ENCODE data around the gene HNRNPH1.

Gene HNRNPH1

DNA sequence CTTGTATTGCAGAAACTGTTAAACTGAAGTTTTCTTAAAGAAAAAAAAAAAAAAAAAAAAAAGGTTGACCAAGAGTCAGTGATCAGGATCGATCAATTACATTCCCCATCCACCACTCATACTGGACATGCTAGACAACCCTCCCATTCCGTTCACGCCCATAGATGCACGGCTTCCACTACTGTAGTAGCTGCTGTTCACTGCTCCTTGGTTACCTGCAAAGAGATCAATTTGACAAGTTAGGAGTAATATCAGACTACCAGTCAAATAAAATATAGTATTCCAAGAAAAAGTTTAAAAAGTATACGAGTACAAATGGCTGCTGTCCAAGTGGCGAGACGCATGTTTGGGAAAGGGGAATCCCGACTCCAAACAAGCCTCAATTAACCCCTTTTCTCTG is 8.7 kb downstream of the HNRNPH1 start:
- TF ChIP-seq ZFP30 (CRISPR knock-in tag; IDR thresholded peaks at IDR 0.05) (no peak), PPARA (CRISPR knock-in tag; IDR thresholded peaks at IDR 0.05; ENCODE audit: borderline replicate concordance) (no peak), ZFP3 (CRISPR knock-in tag; IDR thresholded peaks at IDR 0.05) (no peak), ZC3H10 (CRISPR knock-in tag; IDR thresholded peaks at IDR 0.05) (no peak), SNAI2 (CRISPR knock-in tag; IDR thresholded peaks at IDR 0.05) (no peak), ARNTL (CRISPR knock-in tag; IDR thresholded peaks at IDR 0.05; ENCODE audit: borderline replicate concordance, low read depth) (no peak), TOX (CRISPR knock-in tag; IDR thresholded peaks at IDR 0.05; ENCODE audit: borderline replicate concordance) (no peak)
- no peak for ATAC-seq

DNA sequence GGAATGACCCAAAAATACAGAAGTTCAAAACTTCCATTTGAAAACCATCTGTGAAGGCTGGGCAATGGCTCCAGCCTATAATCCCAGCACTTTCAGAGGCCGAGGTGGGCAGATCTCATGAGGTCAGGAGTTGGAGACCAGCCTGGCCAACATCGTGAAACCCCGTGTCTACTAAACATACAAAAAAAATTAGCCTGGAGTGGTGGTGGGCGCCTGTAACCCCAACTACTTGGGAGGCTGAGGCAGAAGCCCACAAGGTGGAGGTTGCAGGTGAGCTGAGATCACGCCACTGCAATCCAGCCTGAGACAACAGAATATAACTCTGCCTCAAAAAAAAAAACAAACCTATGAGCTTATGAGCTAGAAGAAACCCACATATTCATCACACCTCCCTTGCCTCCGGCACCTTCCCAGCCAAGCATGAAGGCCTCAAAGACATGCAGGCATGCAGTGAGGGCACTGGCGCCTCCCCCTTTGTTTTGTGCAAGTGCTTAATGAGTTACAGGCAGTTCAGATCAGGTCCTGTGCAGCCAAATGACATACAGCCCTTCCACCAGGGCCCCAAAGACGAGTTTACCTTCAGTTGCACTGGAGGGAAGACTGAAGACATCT is 9.9 kb downstream of the HNRNPH1 start:
- ATAC-seq, result no peak
- TF ChIP-seq, protein P1, sequence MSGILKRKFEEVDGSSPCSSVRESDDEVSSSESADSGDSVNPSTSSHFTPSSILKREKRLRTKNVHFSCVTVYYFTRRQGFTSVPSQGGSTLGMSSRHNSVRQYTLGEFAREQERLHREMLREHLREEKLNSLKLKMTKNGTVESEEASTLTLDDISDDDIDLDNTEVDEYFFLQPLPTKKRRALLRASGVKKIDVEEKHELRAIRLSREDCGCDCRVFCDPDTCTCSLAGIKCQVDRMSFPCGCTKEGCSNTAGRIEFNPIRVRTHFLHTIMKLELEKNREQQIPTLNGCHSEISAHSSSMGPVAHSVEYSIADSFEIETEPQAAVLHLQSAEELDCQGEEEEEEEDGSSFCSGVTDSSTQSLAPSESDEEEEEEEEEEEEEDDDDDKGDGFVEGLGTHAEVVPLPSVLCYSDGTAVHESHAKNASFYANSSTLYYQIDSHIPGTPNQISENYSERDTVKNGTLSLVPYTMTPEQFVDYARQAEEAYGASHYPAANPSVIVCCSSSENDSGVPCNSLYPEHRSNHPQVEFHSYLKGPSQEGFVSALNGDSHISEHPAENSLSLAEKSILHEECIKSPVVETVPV (CRISPR knock-in tag; IDR thresholded peaks at IDR 0.05), result peak; percentile 79; the same call in 1 of the 2 replicates
- no peak for TF ChIP-seq ZFP3 (CRISPR knock-in tag; IDR thresholded peaks at IDR 0.05)

DNA sequence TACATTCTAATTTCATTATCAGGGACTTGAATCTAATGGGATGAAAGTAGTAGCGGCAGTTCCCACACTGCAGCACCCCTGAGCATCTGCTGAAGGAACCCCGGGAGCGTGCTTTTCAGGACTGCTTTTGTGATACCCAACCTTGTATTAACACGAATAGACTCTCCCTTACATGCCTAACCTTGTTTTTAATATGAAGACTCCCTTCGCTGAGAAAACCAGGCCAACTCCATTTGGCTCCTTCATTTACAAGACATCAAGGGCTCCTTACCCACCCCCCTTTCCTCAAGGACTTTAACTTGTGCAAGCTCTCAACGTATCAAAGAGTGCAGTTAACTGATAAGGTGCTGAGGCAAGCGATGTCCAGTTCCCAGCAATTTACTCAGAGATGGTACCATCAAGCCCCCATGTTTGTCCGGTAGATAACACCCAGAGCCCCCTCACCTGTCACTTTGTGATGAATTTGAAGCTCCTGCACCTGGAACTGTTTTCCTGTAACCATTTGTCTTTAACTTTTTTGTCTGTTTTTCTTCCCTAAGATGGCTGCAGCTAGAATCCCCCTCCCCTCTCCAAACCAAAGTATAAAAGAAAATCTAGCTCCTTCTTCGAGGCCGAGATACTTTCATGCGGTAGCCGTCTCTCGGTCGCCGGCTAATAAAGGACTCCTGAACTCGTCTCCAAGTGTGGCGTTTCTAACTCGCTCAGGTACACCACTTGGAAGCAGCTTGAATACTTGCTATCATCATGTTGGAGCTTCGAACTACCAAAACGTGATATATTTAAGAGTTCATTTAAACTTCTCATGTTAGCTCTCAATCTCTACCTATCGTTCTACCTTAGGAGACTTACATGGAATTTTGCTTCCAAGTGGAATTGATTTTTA is 10.7 kb downstream of the HNRNPH1 start:
- ATAC-seq, result no peak

DNA sequence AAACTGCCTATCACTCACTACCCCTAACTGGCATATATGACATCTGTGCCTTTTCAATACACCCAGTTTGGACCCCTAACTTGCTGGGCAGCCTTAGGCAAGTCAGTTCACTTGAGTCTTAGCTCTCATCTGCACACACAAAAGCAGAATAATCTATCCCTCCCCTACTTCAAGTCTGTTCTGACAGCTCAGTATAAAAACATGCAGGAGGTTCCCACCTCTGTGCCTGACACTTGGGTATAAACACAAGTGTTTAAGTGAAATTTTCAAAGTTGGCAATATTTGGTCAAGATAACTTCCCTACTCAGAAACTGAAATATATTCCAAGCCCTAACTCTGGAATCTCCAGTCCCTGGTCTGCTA is 12.6 kb downstream of the HNRNPH1 start:
- ATAC-seq, result no peak
- TF ChIP-seq GLIS3 (CRISPR knock-in tag; IDR thresholded peaks at IDR 0.05) (no peak), CSDC2 (CRISPR knock-in tag; IDR thresholded peaks at IDR 0.05) (no peak), RARB (CRISPR knock-in tag; IDR thresholded peaks at IDR 0.05) (no peak), ARNTL (CRISPR knock-in tag; IDR thresholded peaks at IDR 0.05; ENCODE audit: borderline replicate concordance, low read depth) (no peak), PPARA (CRISPR knock-in tag; IDR thresholded peaks at IDR 0.05; ENCODE audit: borderline replicate concordance) (no peak), TCF4 (CRISPR knock-in tag; IDR thresholded peaks at IDR 0.05; ENCODE audit: borderline replicate concordance) (no peak), ZC3H10 (CRISPR knock-in tag; IDR thresholded peaks at IDR 0.05) (0 out of 2 replicates have a peak, but pooled peaks have one; percentile 2)
- TF ChIP-seq, protein P1 (CRISPR knock-in tag; IDR thresholded peaks at IDR 0.05), result no peak
- TF ChIP-seq, protein P2, sequence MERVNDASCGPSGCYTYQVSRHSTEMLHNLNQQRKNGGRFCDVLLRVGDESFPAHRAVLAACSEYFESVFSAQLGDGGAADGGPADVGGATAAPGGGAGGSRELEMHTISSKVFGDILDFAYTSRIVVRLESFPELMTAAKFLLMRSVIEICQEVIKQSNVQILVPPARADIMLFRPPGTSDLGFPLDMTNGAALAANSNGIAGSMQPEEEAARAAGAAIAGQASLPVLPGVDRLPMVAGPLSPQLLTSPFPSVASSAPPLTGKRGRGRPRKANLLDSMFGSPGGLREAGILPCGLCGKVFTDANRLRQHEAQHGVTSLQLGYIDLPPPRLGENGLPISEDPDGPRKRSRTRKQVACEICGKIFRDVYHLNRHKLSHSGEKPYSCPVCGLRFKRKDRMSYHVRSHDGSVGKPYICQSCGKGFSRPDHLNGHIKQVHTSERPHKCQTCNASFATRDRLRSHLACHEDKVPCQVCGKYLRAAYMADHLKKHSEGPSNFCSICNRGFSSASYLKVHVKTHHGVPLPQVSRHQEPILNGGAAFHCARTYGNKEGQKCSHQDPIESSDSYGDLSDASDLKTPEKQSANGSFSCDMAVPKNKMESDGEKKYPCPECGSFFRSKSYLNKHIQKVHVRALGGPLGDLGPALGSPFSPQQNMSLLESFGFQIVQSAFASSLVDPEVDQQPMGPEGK (CRISPR knock-in tag; IDR thresholded peaks at IDR 0.05; ENCODE audit: borderline replicate concordance), result no peak

More for the DNA sequence above, 10.7 kb downstream of the HNRNPH1 start:
- TF ChIP-seq ZFP30 (CRISPR knock-in tag; IDR thresholded peaks at IDR 0.05) (no peak), ESRRG (CRISPR knock-in tag; IDR thresholded peaks at IDR 0.05) (no peak), GLIS3 (CRISPR knock-in tag; IDR thresholded peaks at IDR 0.05) (0 out of 2 replicates have a peak, but pooled peaks have one; percentile 16)
- TF ChIP-seq, protein P1 (CRISPR knock-in tag; IDR thresholded peaks at IDR 0.05), result 0 out of 2 replicates have a peak, but pooled peaks have one; percentile 1

DNA sequence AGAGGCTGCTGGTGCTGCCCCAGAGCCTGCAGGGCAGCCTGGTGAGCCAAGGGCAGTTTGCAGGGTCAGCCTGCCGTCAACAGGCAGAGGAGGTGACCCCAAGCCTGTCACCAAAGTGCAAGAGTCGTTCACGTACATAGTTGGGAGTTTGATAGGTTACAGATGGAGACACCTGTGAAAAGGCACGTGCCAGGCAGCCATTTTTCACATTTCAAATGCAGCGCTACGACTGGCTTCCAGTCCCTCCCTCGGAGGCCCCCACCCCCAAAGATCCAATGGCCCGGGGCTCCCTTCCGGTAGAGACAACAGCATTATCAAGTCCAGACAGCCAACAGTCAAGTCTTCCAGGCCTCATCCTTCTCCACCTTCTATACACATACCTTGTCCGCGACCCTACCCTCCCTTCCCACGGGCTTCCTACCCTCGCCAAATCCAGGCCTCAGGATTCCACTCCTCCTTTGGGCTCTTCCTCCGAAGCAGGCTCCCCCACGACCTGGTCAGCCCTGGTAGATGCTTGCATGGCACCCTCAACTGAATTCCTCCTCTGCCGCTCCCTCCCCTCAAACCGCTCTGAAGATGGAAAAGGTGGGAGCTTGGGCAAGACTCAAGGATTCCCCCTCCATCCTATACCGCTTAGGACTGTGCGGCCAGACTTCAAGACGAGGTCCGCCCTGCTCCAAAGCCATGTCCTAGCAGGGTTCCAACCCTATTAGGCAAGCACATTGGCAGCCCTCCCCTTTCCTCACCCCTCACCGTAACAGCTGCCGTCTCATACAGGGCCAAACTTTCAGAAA is 13.2 kb downstream of the HNRNPH1 start:
- TF ChIP-seq TCF4 (CRISPR knock-in tag; IDR thresholded peaks at IDR 0.05; ENCODE audit: borderline replicate concordance) (no peak), BACH2 (CRISPR knock-in tag; IDR thresholded peaks at IDR 0.05; ENCODE audit: borderline replicate concordance) (no peak), ISL1 (CRISPR knock-in tag; IDR thresholded peaks at IDR 0.05) (no peak), ESRRG (CRISPR knock-in tag; IDR thresholded peaks at IDR 0.05) (no peak), RARB (CRISPR knock-in tag; IDR thresholded peaks at IDR 0.05) (no peak), CSDC2 (CRISPR knock-in tag; IDR thresholded peaks at IDR 0.05) (no peak)
- no peak; the same call in 2 of the 3 replicates for ATAC-seq

All from SK-N-SH treated with all-trans-retinoic acid at 6 μM for 48 hours (cell line).